ENCODE measurements around the gene PRKCE.

The PRKCE gene

GRCh38 chr2:45725731-45726130 is 74.3 kb downstream of the PRKCE start:
- no peaks in the 10 kb centered on the region for H3K27me3 ChIP-seq (ENCODE audit: control insufficient read depth in 1 of 2, insufficient read depth in 1 of 2, low read length in 2 of 2)
- no peak overlapping the region for H4K91ac ChIP-seq (ENCODE audit: low read length)
- no peak overlapping the region for H2BK15ac ChIP-seq (ENCODE audit: low read depth, poor library complexity, severe bottlenecking)
- H2BK5ac ChIP-seq (ENCODE audit: low read depth, low read length, poor library complexity, severe bottlenecking) = no peak overlapping the region
- WGBS = 96% methylated on average over 7 of the region's 8 CpGs
- H3K9me3 ChIP-seq (ENCODE audit: control insufficient read depth, low read length) = no peaks in the 10 kb centered on the region
- no peak overlapping the region for H3K4me3 ChIP-seq (ENCODE audit: insufficient read depth in 1 of 2, low read depth in 1 of 2, low read length in 2 of 2)
- no peak overlapping the region for H3K23ac ChIP-seq (ENCODE audit: low read length in 2 of 2)
- H3K27ac ChIP-seq (ENCODE audit: low read length, poor library complexity, severe bottlenecking) = no peak overlapping the region
- H3K4me1 ChIP-seq (ENCODE audit: control insufficient read depth, insufficient read depth, low read depth, low read length) = no peaks in the 10 kb centered on the region
- no peak for DNase-seq
- H3K36me3 ChIP-seq (ENCODE audit: control insufficient read depth in 1 of 2, insufficient read depth in 2 of 2, low read depth in 1 of 2, low read length in 2 of 2) = no peaks in the 10 kb centered on the region
- H2BK120ac ChIP-seq (ENCODE audit: low read depth, low read length) = no peak overlapping the region
- no peak overlapping the region for H3K9ac ChIP-seq (ENCODE audit: low read length)
- H3K4me2 ChIP-seq (ENCODE audit: low read length, poor library complexity, severe bottlenecking) = no peak overlapping the region
- no peak overlapping the region for H3K14ac ChIP-seq (ENCODE audit: low read length in 2 of 2)
- no peak overlapping the region for H2BK12ac ChIP-seq (ENCODE audit: low read length in 2 of 2)
- no peak overlapping the region for H2AFZ ChIP-seq (ENCODE audit: low read depth, low read length)
- H3K79me1 ChIP-seq (replicated peaks; ENCODE audit: low read length, poor library complexity, severe bottlenecking) = peaks cover 9% of the 10 kb centered on the region
- no peak overlapping the region for H3K18ac ChIP-seq (ENCODE audit: low read depth in 1 of 2, low read length in 2 of 2)
- H4K8ac ChIP-seq (ENCODE audit: low read length) = no peak overlapping the region
- no peak overlapping the region for H2AK5ac ChIP-seq (ENCODE audit: low read length, severe bottlenecking)
- H3K4ac ChIP-seq (ENCODE audit: low read depth in 1 of 2, low read length in 2 of 2) = no peak overlapping the region

GRCh38 chr2:45726188-45726587 is 74.7 kb downstream of the PRKCE start:
- Histone ChIP-seq H3K9me3 (ENCODE audit: control insufficient read depth, low read length) (no peaks in the 10 kb centered on the region), H3K79me1 (replicated peaks; ENCODE audit: low read length, poor library complexity, severe bottlenecking) (peaks cover 8% of the 10 kb centered on the region), H3K36me3 (ENCODE audit: control insufficient read depth in 1 of 2, insufficient read depth in 2 of 2, low read depth in 1 of 2, low read length in 2 of 2) (no peaks in the 10 kb centered on the region), H3K4me2 (ENCODE audit: low read length, poor library complexity, severe bottlenecking) (no peak overlapping the region), H3K27ac (ENCODE audit: low read length, poor library complexity, severe bottlenecking) (no peak overlapping the region), H3K4ac (ENCODE audit: low read depth in 1 of 2, low read length in 2 of 2) (no peak overlapping the region), H4K8ac (ENCODE audit: low read length) (no peak overlapping the region), H3K23ac (ENCODE audit: low read length in 2 of 2) (no peak overlapping the region), H2AFZ (ENCODE audit: low read depth, low read length) (no peak overlapping the region), H3K4me3 (ENCODE audit: insufficient read depth in 1 of 2, low read depth in 1 of 2, low read length in 2 of 2) (no peak overlapping the region), H2BK12ac (ENCODE audit: low read length in 2 of 2) (no peak overlapping the region), H3K18ac (ENCODE audit: low read depth in 1 of 2, low read length in 2 of 2) (no peak overlapping the region), H3K4me1 (ENCODE audit: control insufficient read depth, insufficient read depth, low read depth, low read length) (no peaks in the 10 kb centered on the region), H2AK5ac (ENCODE audit: low read length, severe bottlenecking) (no peak overlapping the region), H3K14ac (ENCODE audit: low read length in 2 of 2) (no peak overlapping the region), H3K27me3 (ENCODE audit: control insufficient read depth in 1 of 2, insufficient read depth in 1 of 2, low read length in 2 of 2) (no peaks in the 10 kb centered on the region), H3K9ac (ENCODE audit: low read length) (no peak overlapping the region), H2BK5ac (ENCODE audit: low read depth, low read length, poor library complexity, severe bottlenecking) (no peak overlapping the region), H4K91ac (ENCODE audit: low read length) (no peak overlapping the region), H2BK15ac (ENCODE audit: low read depth, poor library complexity, severe bottlenecking) (no peak overlapping the region), H2BK120ac (ENCODE audit: low read depth, low read length) (no peak overlapping the region)
- WGBS = 100% methylated on average over 1 of the region's 4 CpGs
- DNase-seq = no peak

- H3K4me3 ChIP-seq (ENCODE audit: insufficient read depth in 1 of 2, low read depth in 1 of 2, low read length in 2 of 2) = no peak overlapping the region
- peaks cover 9% of the 10 kb centered on the region for H3K79me1 ChIP-seq (replicated peaks; ENCODE audit: low read length, poor library complexity, severe bottlenecking)
- H4K8ac ChIP-seq (ENCODE audit: low read length) = no peak overlapping the region
- H3K27me3 ChIP-seq (ENCODE audit: control insufficient read depth in 1 of 2, insufficient read depth in 1 of 2, low read length in 2 of 2) = no peaks in the 10 kb centered on the region
- H3K18ac ChIP-seq (ENCODE audit: low read depth in 1 of 2, low read length in 2 of 2) = no peak overlapping the region
- no peak overlapping the region for H3K4me2 ChIP-seq (ENCODE audit: low read length, poor library complexity, severe bottlenecking)
- H3K27ac ChIP-seq (ENCODE audit: low read length, poor library complexity, severe bottlenecking) = no peak overlapping the region
- no peak overlapping the region for H4K91ac ChIP-seq (ENCODE audit: low read length)
- no peak overlapping the region for H3K14ac ChIP-seq (ENCODE audit: low read length in 2 of 2)
- 88% methylated on average over 3 of the region's 4 CpGs for WGBS
- no peak overlapping the region for H3K4ac ChIP-seq (ENCODE audit: low read depth in 1 of 2, low read length in 2 of 2)
- DNase-seq = no peak
- no peaks in the 10 kb centered on the region for H3K36me3 ChIP-seq (ENCODE audit: control insufficient read depth in 1 of 2, insufficient read depth in 2 of 2, low read depth in 1 of 2, low read length in 2 of 2)
- H3K23ac ChIP-seq (ENCODE audit: low read length in 2 of 2) = no peak overlapping the region
- no peak overlapping the region for H2BK5ac ChIP-seq (ENCODE audit: low read depth, low read length, poor library complexity, severe bottlenecking)
- H2AK5ac ChIP-seq (ENCODE audit: low read length, severe bottlenecking) = no peak overlapping the region
- no peak overlapping the region for H2BK120ac ChIP-seq (ENCODE audit: low read depth, low read length)
- no peaks in the 10 kb centered on the region for H3K9me3 ChIP-seq (ENCODE audit: control insufficient read depth, low read length)
- no peak overlapping the region for H3K9ac ChIP-seq (ENCODE audit: low read length)
- H2BK12ac ChIP-seq (ENCODE audit: low read length in 2 of 2) = no peak overlapping the region
- H2AFZ ChIP-seq (ENCODE audit: low read depth, low read length) = no peak overlapping the region
- no peak overlapping the region for H2BK15ac ChIP-seq (ENCODE audit: low read depth, poor library complexity, severe bottlenecking)
- no peaks in the 10 kb centered on the region for H3K4me1 ChIP-seq (ENCODE audit: control insufficient read depth, insufficient read depth, low read depth, low read length)
These were observed 77.0 kb downstream of the PRKCE start for GRCh38 chr2:45728458-45728942.

GRCh38 chr2:45729753-45730512 is 78.5 kb downstream of the PRKCE start:
- Histone ChIP-seq H3K4me1 (ENCODE audit: control insufficient read depth, insufficient read depth, low read depth, low read length) (no peaks in the 10 kb centered on the region), H2BK120ac (ENCODE audit: low read depth, low read length) (no peak overlapping the region)
- 95% methylated on average over 8 of the region's 8 CpGs for WGBS

More at GRCh38 chr2:45729753-45730512, 78.5 kb downstream of the PRKCE start:
- Histone ChIP-seq H2BK12ac (ENCODE audit: low read length in 2 of 2) (no peak overlapping the region), H4K8ac (ENCODE audit: low read length) (no peak overlapping the region), H2BK5ac (ENCODE audit: low read depth, low read length, poor library complexity, severe bottlenecking) (no peak overlapping the region), H3K36me3 (ENCODE audit: control insufficient read depth in 1 of 2, insufficient read depth in 2 of 2, low read depth in 1 of 2, low read length in 2 of 2) (no peaks in the 10 kb centered on the region), H3K9me3 (ENCODE audit: control insufficient read depth, low read length) (no peaks in the 10 kb centered on the region), H3K23ac (ENCODE audit: low read length in 2 of 2) (no peak overlapping the region), H3K4ac (ENCODE audit: low read depth in 1 of 2, low read length in 2 of 2) (no peak overlapping the region), H3K79me1 (replicated peaks; ENCODE audit: low read length, poor library complexity, severe bottlenecking) (peaks cover 13% of the 10 kb centered on the region), H3K9ac (ENCODE audit: low read length) (no peak overlapping the region), H4K91ac (ENCODE audit: low read length) (peak overlapping the region; percentile 25), H3K4me3 (ENCODE audit: insufficient read depth in 1 of 2, low read depth in 1 of 2, low read length in 2 of 2) (no peak overlapping the region), H2BK15ac (ENCODE audit: low read depth, poor library complexity, severe bottlenecking) (no peak overlapping the region), H2AFZ (ENCODE audit: low read depth, low read length) (no peak overlapping the region), H3K27me3 (ENCODE audit: control insufficient read depth in 1 of 2, insufficient read depth in 1 of 2, low read length in 2 of 2) (no peaks in the 10 kb centered on the region), H3K18ac (ENCODE audit: low read depth in 1 of 2, low read length in 2 of 2) (no peak overlapping the region), H3K14ac (ENCODE audit: low read length in 2 of 2) (no peak overlapping the region), H3K27ac (ENCODE audit: low read length, poor library complexity, severe bottlenecking) (no peak overlapping the region), H3K4me2 (ENCODE audit: low read length, poor library complexity, severe bottlenecking) (no peak overlapping the region), H2AK5ac (ENCODE audit: low read length, severe bottlenecking) (no peak overlapping the region)
- DNase-seq = no peak

Measured in mesenchymal stem cell (in vitro differentiated cells and primary cell).